ENCODE results near the gene OXLD1. TPM values are rescaled to one million over a fixed set of nuclear protein-coding genes. Genes with fewer than 3 reads are reported as not detected.
"Not testable (repeated sequence)": the region's sequence is repeated elsewhere in the genome, so short reads cannot be mapped to it uniquely, and the experiment has no call there.

OXLD1 gene
- polyA plus RNA-seq, 1 donor: 12.7 TPM

- no peak for DNase-seq
Measured at GRCh38 chr17:81621494-81622130, 44.8 kb downstream of the OXLD1 start.

DNA sequence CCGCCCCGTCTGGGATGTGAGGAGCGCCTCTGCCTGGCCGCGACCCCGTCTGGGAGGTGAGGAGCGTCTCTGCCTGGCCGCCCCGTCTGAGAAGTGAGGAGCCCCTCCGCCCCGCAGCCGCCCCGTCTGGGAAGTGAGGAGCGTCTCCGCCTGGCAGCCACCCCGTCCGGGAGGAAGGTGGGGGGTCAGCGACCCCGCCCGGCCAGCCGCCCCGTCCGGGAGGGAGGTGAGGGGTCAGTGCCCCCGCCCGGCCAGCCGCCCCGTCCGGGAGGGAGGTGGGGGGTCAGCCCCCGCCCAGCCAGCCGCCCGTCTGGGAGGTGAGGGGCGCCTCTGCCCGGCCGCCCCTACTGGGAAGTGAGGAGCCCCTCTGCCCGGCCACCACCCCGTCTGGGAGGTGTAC, 48.1 kb downstream of the OXLD1 start:
- DNase-seq: not testable (repeated sequence)

GRCh38 chr17:81616877-81617276, 49.5 kb downstream of the OXLD1 start:
- no peak for DNase-seq

DNA sequence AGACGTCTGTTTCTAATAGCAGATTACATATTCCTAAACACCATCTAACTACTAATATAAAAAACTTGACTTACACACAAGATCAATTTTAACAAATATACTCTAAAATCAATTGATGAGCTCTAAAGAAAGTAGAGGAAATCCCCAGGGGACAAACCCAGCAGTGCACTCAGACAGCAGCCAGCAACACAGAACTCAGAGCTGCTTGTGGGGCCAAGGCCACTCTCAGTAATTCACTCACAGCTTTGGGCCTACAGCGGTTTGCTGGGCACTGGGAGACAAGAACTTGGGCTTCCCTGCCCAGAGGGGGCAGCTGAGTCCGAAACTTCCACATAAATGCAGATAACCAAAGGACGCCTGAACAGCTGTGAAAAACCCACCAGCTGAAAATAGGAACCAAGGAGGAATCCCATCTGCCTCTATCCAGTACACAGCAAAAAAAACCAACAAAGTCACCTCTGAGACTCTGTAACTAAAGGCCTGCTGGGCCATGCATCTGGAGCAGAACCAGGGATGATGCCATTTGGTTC, 50.9 kb downstream of the OXLD1 start:
- no peak for DNase-seq

Other genes starting within 250 kb of the OXLD1 start
- gene ACTG1, start 153.8 kb downstream of the OXLD1 start, polyA plus RNA-seq (ENCODE audit: insufficient read length): 3,008 TPM
- 1.7 TPM for gene FSCN2, start 138.2 kb downstream of the OXLD1 start, polyA plus RNA-seq (ENCODE audit: insufficient read length)
- 27.2 TPM for gene FAAP100, start 114.3 kb downstream of the OXLD1 start, polyA plus RNA-seq (ENCODE audit: insufficient read length)
- 71.8 TPM for gene NPLOC4, start 29.5 kb downstream of the OXLD1 start, polyA plus RNA-seq (ENCODE audit: insufficient read length)
- 4.0 TPM for gene TSPAN10, start 29.4 kb downstream of the OXLD1 start, polyA plus RNA-seq (ENCODE audit: insufficient read length)
- 11.0 TPM for gene PDE6G, start 10.1 kb downstream of the OXLD1 start, polyA plus RNA-seq (ENCODE audit: insufficient read length)
- gene CCDC137, start 132 bp upstream of the OXLD1 start, polyA plus RNA-seq (ENCODE audit: insufficient read length): 15.2 TPM
- gene ARL16, start 17.2 kb upstream of the OXLD1 start, polyA plus RNA-seq (ENCODE audit: insufficient read length): 50.2 TPM
- 96.5 TPM for gene HGS, start 17.4 kb upstream of the OXLD1 start, polyA plus RNA-seq (ENCODE audit: insufficient read length)
- 34.1 TPM for gene MRPL12, start 36.8 kb upstream of the OXLD1 start, polyA plus RNA-seq (ENCODE audit: insufficient read length)
- gene SLC25A10, start 45.7 kb upstream of the OXLD1 start, polyA plus RNA-seq (ENCODE audit: insufficient read length): 13.0 TPM
- 9.2 TPM for gene GCGR, start 137.5 kb upstream of the OXLD1 start, polyA plus RNA-seq (ENCODE audit: insufficient read length)
- 65.0 TPM for gene MCRIP1, start 166.7 kb upstream of the OXLD1 start, polyA plus RNA-seq (ENCODE audit: insufficient read length)
- gene PPP1R27, start 168.4 kb upstream of the OXLD1 start, polyA plus RNA-seq (ENCODE audit: insufficient read length): 0.22 TPM
- 425 TPM for gene P4HB, start 193.9 kb upstream of the OXLD1 start, polyA plus RNA-seq (ENCODE audit: insufficient read length)
- gene ARHGDIA, start 204.7 kb upstream of the OXLD1 start, polyA plus RNA-seq (ENCODE audit: insufficient read length): 149 TPM
- 70.2 TPM for gene ALYREF, start 225.0 kb upstream of the OXLD1 start, polyA plus RNA-seq (ENCODE audit: insufficient read length)
- 62.1 TPM for gene ANAPC11, start 225.1 kb upstream of the OXLD1 start, polyA plus RNA-seq (ENCODE audit: insufficient read length)
- gene NPB, start 235.6 kb upstream of the OXLD1 start, polyA plus RNA-seq (ENCODE audit: insufficient read length): 0.90 TPM
- gene PCYT2, start 244.8 kb upstream of the OXLD1 start, polyA plus RNA-seq (ENCODE audit: insufficient read length): 41.5 TPM